Activated CD4-positive, alpha-beta T cell treated with anti-CD3 and anti-CD28 coated beads, Interleukin-2, amount 50 U/mL, for 4 hours (primary cell): ENCODE results near the gene LGALS7B.
"Not testable (repeated sequence)": the region's sequence is repeated elsewhere in the genome, so short reads cannot be mapped to it uniquely, and the experiment has no call there.

ENCODE experiments used
- DNase-seq, 2 experiments: peaks; one replicate each; pipeline ENCODE4 v3.0.0-alpha.2; 2020

LGALS7B gene

DNA sequence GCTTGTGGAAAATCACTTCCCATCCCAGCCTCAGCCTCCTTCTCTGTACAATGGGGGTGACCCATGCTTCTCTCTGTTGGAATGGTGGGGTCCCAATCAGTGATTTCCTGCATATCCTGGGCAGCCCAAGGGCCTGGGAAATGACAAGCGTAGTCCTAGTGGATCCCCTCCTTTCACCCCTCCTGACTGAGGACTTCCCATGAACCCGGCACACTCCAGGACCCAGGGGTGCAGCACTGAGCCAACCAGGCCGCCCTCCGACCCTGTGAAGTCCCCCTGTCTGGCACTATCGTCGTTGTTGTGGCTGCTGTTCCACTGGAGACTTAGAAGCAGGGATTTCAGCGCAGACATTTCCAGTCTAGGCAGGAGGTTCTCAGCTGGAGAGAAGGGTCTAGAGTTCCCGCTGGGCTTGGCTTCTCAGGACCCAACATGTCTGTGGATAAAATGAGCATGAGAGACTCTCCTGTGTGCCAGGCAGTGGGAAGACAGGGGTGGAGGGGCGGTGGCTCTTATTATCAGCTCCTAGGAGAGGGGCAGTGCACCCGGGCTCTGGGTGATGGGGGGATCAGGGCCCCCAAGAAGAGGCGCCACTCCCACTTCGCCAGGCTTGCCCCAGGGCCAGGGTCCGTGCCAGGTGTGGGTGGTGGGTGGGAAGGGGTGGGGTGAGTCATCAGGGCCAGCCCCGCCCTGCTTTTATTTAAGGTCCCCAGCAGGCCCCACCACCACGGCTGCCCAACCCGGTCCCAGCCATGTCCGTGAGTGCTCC, at the start of gene LGALS7B:
Gene LGALS7B, plus strand, starts transcription at position 723 of the 766 bp plus-strand sequence. Its CDS starts 27 bp downstream, at position 750.
- DNase-seq: no peak

- DNase-seq: no peak
Measured at GRCh38 chr19:38739440-38740256, 49.4 kb upstream of the LGALS7B start.

- DNase-seq: no peak
Measured at GRCh38 chr19:38740257-38740592, 48.8 kb upstream of the LGALS7B start.

DNA sequence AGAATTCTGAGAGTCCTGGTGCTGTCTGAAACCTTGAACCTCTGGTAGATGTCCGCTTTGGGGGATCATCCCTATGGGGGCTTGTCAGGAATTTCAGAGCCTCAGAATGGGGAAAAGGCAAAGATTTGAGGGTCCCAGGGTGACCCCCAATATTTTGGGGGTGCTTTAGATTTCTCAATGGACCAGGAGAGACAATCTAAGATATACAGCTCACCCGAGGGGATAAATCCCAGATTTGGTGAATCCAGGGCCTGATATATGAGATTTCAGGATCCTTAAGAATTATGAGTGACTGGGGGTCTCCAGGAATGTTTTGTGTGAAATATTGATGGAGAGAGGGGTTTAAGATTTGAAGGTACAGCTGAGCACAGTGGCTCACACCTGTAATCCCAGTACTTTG, 48.1 kb upstream of the LGALS7B start:
- DNase-seq: no peak

- no peak for DNase-seq
Measured at GRCh38 chr19:38741670-38742069, 47.3 kb upstream of the LGALS7B start.

DNA sequence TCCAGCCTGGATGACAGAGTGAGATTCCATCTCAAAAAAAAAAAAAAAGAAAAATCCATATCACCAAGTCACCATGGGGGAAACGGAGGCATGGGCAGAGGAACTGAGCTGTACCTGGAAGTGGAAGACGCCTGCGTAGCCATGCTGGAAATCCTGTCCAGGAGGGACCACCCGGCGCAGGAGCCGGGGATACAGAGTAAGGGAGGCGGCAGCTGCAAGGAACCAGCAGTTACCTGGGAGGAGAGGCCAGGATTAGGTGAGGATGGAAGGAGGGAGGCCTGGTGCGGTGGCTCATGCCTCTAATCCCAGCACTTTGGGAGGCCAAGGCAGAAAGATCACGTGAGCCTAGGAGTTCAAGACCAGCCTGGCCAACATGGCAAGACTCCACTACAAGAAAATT, 46.7 kb upstream of the LGALS7B start:
- no peak for DNase-seq

DNA sequence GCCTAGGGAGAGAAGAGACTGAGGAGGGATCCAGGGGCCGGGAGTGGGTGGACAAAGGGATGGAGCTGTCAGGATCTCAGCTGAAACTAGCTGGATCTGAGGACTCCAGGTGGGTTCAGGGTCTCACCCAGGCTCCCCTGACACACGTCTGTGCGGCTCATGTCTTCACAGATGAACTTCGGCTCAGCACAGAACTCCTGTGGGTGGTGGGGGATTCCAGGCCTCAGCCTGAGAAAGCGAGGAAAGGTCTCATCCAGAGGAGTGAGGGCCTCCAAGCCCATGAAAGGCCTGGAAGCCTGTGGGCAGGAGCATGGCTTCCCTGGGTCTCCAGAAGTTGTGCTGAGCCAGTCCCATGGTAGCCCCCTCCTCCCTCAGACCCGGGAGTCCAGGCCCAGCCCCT, 46.1 kb upstream of the LGALS7B start:
- no peak for DNase-seq

- DNase-seq: no peak
Measured at GRCh38 chr19:38743394-38744297, 45.4 kb upstream of the LGALS7B start.

DNA sequence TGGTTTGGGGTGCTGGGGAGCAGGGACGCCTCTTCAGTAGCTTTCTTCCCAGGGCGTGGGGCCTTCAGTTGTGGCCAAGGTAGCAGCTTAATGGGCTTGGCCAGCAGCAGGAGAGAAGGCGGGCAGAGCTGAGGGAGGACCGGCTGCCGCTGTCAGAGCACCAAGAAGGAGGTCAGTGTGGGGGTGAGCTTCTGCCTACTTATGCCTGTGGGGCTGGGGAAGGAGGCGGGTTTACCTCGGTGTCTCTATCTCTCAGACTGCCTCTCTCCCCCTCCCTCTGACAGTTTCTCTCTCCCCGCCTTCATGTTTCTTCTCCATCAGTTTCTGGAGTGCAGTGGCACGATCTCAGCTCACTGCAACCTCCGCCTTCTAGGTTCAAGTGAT, 44.7 kb upstream of the LGALS7B start, which contains the start of gene CAPN12:
Gene CAPN12, minus strand, starts transcription at position 177 of the 384 bp plus-strand sequence. CDS start 309 bp downstream, outside the sequence.
- no peak for DNase-seq

DNA sequence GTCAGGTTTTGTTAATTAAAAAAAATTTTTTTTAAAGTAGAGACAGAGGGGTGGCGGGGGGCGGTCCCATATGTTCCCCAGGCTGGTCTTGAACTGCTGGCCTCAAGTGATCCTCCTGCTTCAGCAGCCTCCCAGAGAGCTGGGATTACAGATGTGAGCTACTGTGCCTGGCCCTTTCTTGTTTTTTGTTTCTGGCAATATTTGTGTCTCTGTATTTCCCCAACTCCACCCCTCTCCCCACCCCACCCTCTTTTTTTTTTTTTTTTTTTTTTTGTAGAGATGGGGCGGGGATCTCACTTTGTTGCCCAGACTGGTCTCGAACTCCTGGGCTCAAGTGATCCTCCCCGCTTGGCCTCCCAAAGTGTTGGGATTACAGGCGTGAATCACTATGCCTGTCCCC, 44.1 kb upstream of the LGALS7B start:
- DNase-seq: no peak

DNA sequence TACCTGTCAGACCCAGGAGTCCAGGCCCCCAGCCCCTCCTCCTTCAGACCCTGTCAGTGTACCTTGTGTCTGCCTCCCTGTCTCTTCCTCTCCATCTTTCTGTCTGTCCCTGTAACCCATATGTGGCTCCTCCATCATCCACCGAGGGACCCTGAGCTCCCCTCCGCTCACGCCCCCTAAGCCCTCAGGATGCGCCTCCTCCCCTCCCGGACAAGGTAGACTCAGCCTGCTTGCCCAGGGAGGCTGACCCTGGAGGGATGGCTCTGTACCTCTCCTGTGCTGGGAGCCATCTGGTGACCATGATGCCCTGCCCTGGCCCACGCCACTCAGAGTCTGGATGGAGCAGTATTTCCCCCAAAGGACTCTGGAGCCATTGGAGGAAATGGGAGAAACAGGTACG, 43.7 kb upstream of the LGALS7B start:
- DNase-seq: no peak

- not testable (repeated sequence) for DNase-seq
Measured at GRCh38 chr19:38753783-38754182, 35.2 kb upstream of the LGALS7B start.

DNA sequence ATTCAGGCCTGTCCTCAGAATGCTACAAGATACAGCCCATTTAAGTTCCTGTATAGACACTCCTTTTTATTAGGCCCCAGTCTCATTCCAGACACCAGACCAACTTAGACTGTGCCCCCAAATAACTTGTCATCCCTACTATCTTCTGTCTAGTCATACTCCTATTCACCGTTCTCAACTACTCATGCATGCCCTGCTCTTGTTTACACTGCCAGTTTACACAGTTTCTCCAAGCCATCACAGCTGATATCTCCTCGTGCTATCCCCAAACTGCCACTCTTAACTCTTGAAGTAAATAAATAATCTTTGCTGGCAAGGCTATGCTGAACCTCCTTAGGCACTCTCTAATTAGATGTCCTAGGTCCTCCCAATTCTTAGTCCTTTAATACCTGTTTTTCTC, 34.8 kb upstream of the LGALS7B start:
- not testable (repeated sequence) for DNase-seq

GRCh38 chr19:38759590-38760003, 29.4 kb upstream of the LGALS7B start:
- DNase-seq: no peak

DNA sequence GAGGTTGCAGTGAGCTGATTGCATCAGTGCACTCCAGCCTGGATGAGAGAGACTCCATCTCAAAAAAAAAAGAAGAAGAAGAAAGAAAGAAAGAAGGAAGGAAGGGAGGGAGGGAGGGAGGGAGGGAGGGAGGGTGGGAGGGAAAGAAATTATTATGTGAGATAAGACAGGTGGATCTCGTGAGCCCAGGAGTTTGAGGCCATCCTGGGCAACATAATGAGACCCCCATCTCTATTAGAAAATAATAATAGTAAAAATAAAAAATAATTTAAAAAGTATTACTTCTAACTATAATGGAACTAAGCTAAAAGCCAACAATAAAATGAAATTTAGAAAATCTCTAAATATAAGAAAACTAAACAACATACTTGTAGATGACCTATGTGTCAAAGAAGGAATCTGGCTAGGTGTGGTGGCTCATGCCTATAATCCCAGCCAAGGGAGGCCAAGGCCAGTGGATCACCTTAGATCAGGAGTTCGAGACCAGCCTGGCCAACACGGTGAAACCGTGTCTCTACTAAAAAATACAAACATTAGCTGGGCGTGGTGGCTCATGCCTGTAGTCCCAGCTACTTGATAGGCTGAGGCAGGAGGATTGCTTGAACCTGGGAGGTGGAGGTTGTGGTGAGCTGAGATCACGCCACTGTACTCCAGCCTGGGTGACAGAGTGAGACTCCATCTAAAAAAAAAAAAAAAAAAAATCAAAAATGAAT, 28.0 kb upstream of the LGALS7B start:
- not testable (repeated sequence) for DNase-seq

DNA sequence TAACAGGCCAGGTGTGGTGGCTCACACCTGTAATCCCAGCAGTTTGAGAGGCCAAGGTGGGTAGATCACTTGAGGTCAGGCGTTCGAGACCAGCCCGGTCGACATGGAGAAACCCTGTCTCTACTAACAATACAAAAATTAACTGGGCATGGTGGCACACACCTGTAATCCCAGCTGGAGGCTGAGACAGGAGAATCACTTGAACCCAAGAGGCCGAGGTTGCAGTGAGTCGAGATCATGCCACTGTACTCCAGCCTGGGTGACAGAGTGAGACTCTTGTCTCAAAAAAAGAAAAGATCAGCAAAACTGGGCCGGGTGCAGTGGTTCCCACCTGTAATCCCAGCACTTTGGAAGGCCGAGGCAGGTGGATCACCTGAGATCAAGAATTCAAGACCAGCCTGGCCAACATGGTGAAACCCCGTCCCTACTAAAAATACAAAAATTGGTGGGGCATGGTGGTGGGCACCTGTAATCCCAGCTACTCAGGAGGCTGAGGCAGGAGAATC, 27.1 kb upstream of the LGALS7B start:
- not testable (repeated sequence) for DNase-seq

- DNase-seq: no peak
Measured at GRCh38 chr19:38763795-38764220, 25.2 kb upstream of the LGALS7B start.

- DNase-seq: no peak
Measured at GRCh38 chr19:38765214-38765613, 23.8 kb upstream of the LGALS7B start.

- no peak for DNase-seq
Measured at GRCh38 chr19:38766276-38767047, 22.5 kb upstream of the LGALS7B start.

DNA sequence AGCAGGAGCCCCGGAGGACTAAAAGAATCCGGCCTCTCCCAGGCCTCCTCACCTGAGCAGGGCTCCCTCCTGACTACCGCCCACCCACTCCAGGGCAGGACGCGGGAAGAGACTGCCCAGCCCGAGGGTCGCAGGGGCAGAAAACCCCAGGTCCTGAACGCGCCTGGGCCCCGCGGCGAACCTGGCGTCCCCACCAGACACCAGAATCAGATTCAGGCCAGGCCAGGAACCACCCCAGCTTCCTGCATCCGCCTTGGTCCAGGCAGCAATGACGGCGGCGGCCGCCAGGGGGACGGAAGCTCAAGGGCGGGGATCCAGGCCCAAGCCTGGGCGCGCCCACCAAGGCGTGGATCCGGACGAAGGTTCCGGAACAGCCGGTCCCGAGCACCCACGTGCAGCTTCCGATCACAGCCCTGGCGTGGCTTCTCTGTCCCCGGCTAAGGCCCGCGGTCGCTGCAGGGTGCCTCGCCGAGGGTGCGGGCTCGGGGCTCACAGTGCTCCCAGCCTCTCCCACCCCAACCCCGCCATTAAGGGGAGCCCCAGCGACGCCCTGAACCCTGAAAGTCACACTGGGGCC, 19.3 kb upstream of the LGALS7B start:
- DNase-seq: peak; percentile 84 to 86
